Stomach (tissue), 9 donors: ENCODE data around the gene IER5. TPM values are rescaled to one million over a fixed set of nuclear protein-coding genes. Genes with fewer than 3 reads are reported as not detected.

Experiments used
- DNase-seq, 2 donors: peaks; one replicate each; pipeline versions ENCODE4 v3.0.0 to v3.0.0-alpha.2; 2013 to 2019
- H3K27ac ChIP-seq, 5 donors: fragments of 200-600 bp in 4 of 5; sonication (generic) in 4 of 5; one replicate each; pipeline ENCODE4 v1.5.1; 2013 to 2019; ENCODE audit warnings: mild to moderate bottlenecking in 1 of 5, moderate library complexity in 1 of 5
- H3K27me3 ChIP-seq, 3 donors: fragments of 200-600 bp; sonication (generic); one replicate each; pipeline ENCODE4 v1.5.1; 2017 to 2019; ENCODE audit warnings: mixed run types in 1 of 3
- H3K36me3 ChIP-seq, 4 donors: fragments of 200-600 bp; sonication (generic); 1 replicate in 3 of 4; 2 replicates in 1 of 4; pipeline ENCODE4 v1.5.1; 2016 to 2019
- H3K4me1 ChIP-seq, 4 donors: fragments of 200-600 bp; sonication (generic); one replicate each; pipeline ENCODE4 v1.5.1; 2016 to 2019
- H3K4me3 ChIP-seq, 4 donors: fragments of 200-600 bp; sonication (generic) in 3 of 4; one replicate each; pipeline ENCODE4 v1.5.1; 2016 to 2019; ENCODE audit warnings: mild to moderate bottlenecking in 1 of 4
- H3K9me3 ChIP-seq, 4 donors: fragments of 200-600 bp; sonication (generic); one replicate each; pipeline ENCODE4 v1.5.1; 2016 to 2019
- CTCF ChIP-seq, 7 experiments: fragments of 450-650 bp in 4 of 7; fragments of 200-600 bp in 3 of 7; sonication (generic) in 3 of 7; IDR thresholded peaks; one replicate each; pipeline ENCODE4 v1.5.1; 2016 to 2019; ENCODE audit warnings: antibody characterized with exemption in 7 of 7, control low read depth in 2 of 7, mild to moderate bottlenecking in 1 of 7
- EP300 ChIP-seq: sonication (generic); formaldehyde crosslinking; IDR thresholded peaks from one replicate; pipeline ENCODE4 v1.6.1; 2017; ENCODE audit warnings: antibody characterized with exemption
- POLR2A ChIP-seq, 4 donors: fragments of 450-650 bp; IDR thresholded peaks; one replicate each; pipeline ENCODE4 v1.6.1; 2016; ENCODE audit warnings: antibody characterized with exemption in 4 of 4, control low read depth in 2 of 4, mild to moderate bottlenecking in 1 of 4, moderate library complexity in 1 of 4
- POLR2AphosphoS5 ChIP-seq, 3 donors: sonication (generic); formaldehyde crosslinking; IDR thresholded peaks; one replicate each; pipeline ENCODE4 v1.6.1; 2016; ENCODE audit warnings: antibody characterized with exemption in 3 of 3
- WGBS, 5 donors: extraction: QIAGEN DNeasy Blood & Tissue Kit in 3 of 5; methylation state at CpG; one replicate each; pipeline versions ENCODE4 v1.1.5 to v1.1.7; 2013 to 2018; 5-methylcytosine and 5-hydroxymethylcytosine counted together
- intact Hi-C: fragments of 100-400 bp; cut with DNase I; formaldehyde crosslinking; loops from one replicate; pipeline ENCODE4 v1.15.1; 2023; ENCODE audit warnings: low total_unique reads
- polyA plus RNA-seq, 3 donors: library from polyadenylated mRNA; stranded (reverse); fragments of 200-250 nt; gene quantifications; one replicate each; pipeline ENCODE4 v1.2.3, GENCODE V29; 2013
- total RNA-seq, 5 donors: library from RNA; depleted of rRNA; stranded (reverse); fragments of >200 nt; gene quantifications; one replicate each; pipeline versions ENCODE4 v1.1.0 to v1.2.3, GENCODE V29; 2014 to 2016
- donor health status: healthy with polysubstance abuse.
- donor health status: Bipolar disorder and iron deficiency.
- donor health status: healthy.

The IER5 gene
- total and polyA plus RNA-seq, 8 donors, result 1.2 to 33.3 (median 10.2) TPM

- TF ChIP-seq POLR2AphosphoS5 (IDR thresholded peaks at IDR 0.05) (no peak), CTCF (IDR thresholded peaks at IDR 0.05) (no peak), EP300 (no peak), POLR2A (IDR thresholded peaks at IDR 0.05) (no peak)
- no peak for DNase-seq
- Histone ChIP-seq H3K27me3 (no peaks in the 10 kb centered on the region), H3K4me3 (no peak overlapping the region), H3K4me1 (peaks cover 0 to 6% (median 2%) of the 10 kb centered on the region in 4 donors), H3K27ac (no peak overlapping the region), H3K36me3 (no peaks in the 10 kb centered on the region), H3K9me3 (no peaks in the 10 kb centered on the region)
- intact Hi-C loops, result no loop called here
- 76 to 85% (median 80%) methylated on average over 6 of the region's 6 CpGs for WGBS, 5 donors
Observed at GRCh38 chr1:181119093-181119989, 30.8 kb downstream of the IER5 start.

GRCh38 chr1:181120924-181121323, 32.4 kb downstream of the IER5 start:
- intact Hi-C loops, result no loop called here
- no peaks in the 10 kb centered on the region for H3K36me3 ChIP-seq
- 54 to 72% (median 61%) methylated on average over 2 of the region's 2 CpGs for WGBS, 5 donors

GRCh38 chr1:181121498-181121897, 33.0 kb downstream of the IER5 start:
- no peak for DNase-seq

More at GRCh38 chr1:181120924-181121323, 32.4 kb downstream of the IER5 start:
- H3K9me3 ChIP-seq, result no peaks in the 10 kb centered on the region
- peaks cover 0 to 6% (median 2%) of the 10 kb centered on the region in 4 donors for H3K4me1 ChIP-seq
- H3K27ac ChIP-seq, result no peak overlapping the region
- no peak for DNase-seq
- H3K4me3 ChIP-seq, result no peak overlapping the region
- TF ChIP-seq POLR2A (IDR thresholded peaks at IDR 0.05) (no peak), CTCF (IDR thresholded peaks at IDR 0.05) (no peak), EP300 (no peak), POLR2AphosphoS5 (IDR thresholded peaks at IDR 0.05) (no peak)
- H3K27me3 ChIP-seq, result no peaks in the 10 kb centered on the region

GRCh38 chr1:181122222-181122621, 33.7 kb downstream of the IER5 start:
- intact Hi-C loops, result no loop called here
- no peak overlapping the region for H3K27ac ChIP-seq
- TF ChIP-seq POLR2A (IDR thresholded peaks at IDR 0.05) (no peak), EP300 (no peak), POLR2AphosphoS5 (IDR thresholded peaks at IDR 0.05) (no peak), CTCF (IDR thresholded peaks at IDR 0.05) (no peak)
- H3K9me3 ChIP-seq, result no peaks in the 10 kb centered on the region
- H3K4me3 ChIP-seq, result no peak overlapping the region
- H3K4me1 ChIP-seq, result peaks cover 3 to 13% (median 5%) of the 10 kb centered on the region in 4 donors
- 79 to 98% (median 82%) methylated on average over 5 of the region's 5 CpGs for WGBS, 5 donors
- H3K27me3 ChIP-seq, result no peaks in the 10 kb centered on the region
- no peaks in the 10 kb centered on the region for H3K36me3 ChIP-seq
- DNase-seq, result peak in 1 of 2 donors; percentile 29

More at GRCh38 chr1:181121498-181121897, 33.0 kb downstream of the IER5 start:
- H3K27ac ChIP-seq, result no peak overlapping the region
- TF ChIP-seq POLR2AphosphoS5 (IDR thresholded peaks at IDR 0.05), result no peak
- TF ChIP-seq POLR2A (IDR thresholded peaks at IDR 0.05), result no peak
- no peak for TF ChIP-seq EP300
- no peak for TF ChIP-seq CTCF (IDR thresholded peaks at IDR 0.05)
- H3K36me3 ChIP-seq, result no peaks in the 10 kb centered on the region
- WGBS, 5 donors, result 78 to 94% (median 91%) methylated on average over 5 of the region's 5 CpGs
- no peaks in the 10 kb centered on the region for H3K9me3 ChIP-seq
- no peak overlapping the region for H3K4me3 ChIP-seq
- intact Hi-C loops, result no loop called here
- peaks cover 0 to 6% (median 2%) of the 10 kb centered on the region in 4 donors for H3K4me1 ChIP-seq
- H3K27me3 ChIP-seq, result no peaks in the 10 kb centered on the region
